Spleen (tissue), 7 donors: ENCODE data around the gene FAM3B.

Source experiments
- CTCF ChIP-seq, 11 experiments: fragments of 200-600 bp in 7 of 11; fragments of 450-650 bp in 4 of 11; sonication (generic) in 4 of 11; IDR thresholded peaks in 8 of 11; conservative IDR thresholded peaks in 3 of 11; 1 replicate in 7 of 11; 2 replicates in 4 of 11; pipeline versions ENCODE4 v1.4.0 to v1.8.0; 2016 to 2021; ENCODE audit warnings: antibody characterized with exemption in 11 of 11, inconsistent platforms in 4 of 11, mild to moderate bottlenecking in 1 of 11
- POLR2AphosphoS5 ChIP-seq, 3 donors: sonication (generic); formaldehyde crosslinking; IDR thresholded peaks; one replicate each; pipeline ENCODE4 v1.5.1; 2017; ENCODE audit warnings: antibody characterized with exemption in 3 of 3
- donor health status: DM: no; HTN: no; CAD: no; lungs with moderate emphysema.
- donor health status: DM: no; HTN: no; CAD: no.
- donor health status: DM: no; HTN: no; CAD: no.

- TF ChIP-seq CTCF (IDR thresholded peaks at IDR 0.05 in 8 of 11, conservative IDR thresholded peaks at IDR 0.05 in 3 of 11) (no peak), POLR2AphosphoS5 (IDR thresholded peaks at IDR 0.05) (no peak)
Measured at GRCh38 chr21:41402231-41402630, 85.6 kb downstream of the FAM3B start.
